ENCODE data around the gene MPZL1. TPM values are rescaled to one million over a fixed set of nuclear protein-coding genes. Genes with fewer than 3 reads are reported as not detected.

Gene MPZL1
- total RNA-seq, 2 experiments from 2014 or later, result 48.9 to 61.9 TPM

- no peak overlapping the region for H3K4me3 ChIP-seq (ENCODE audit: low read depth, low read length, poor library complexity, severe bottlenecking)
- POLR2A ChIA-PET, result interaction anchor here (0.6 to 1.1 kb wide), 3 partner anchors 9 to 112 kb away, joined by 3 to 7 read pairs (median 4); no protein-coding TSS in a partner anchor
- no TSS peak for BruUV-seq (replicated peaks)
- H4K20me1 ChIP-seq (ENCODE audit: insufficient read depth, low read length), result peaks cover 12% of the 10 kb centered on the region
- no peak overlapping the region for H3K27ac ChIP-seq (ENCODE audit: low read depth, low read length, poor library complexity, severe bottlenecking)
- no peak for DNase-seq (ENCODE audit: low spot score)
- TF ChIP-seq CTCF (conservative IDR thresholded peaks at IDR 0.05; ENCODE audit: low read length), result no peak
- no peak for TF ChIP-seq EZH2phosphoT487 (IDR thresholded peaks at IDR 0.05; ENCODE audit: borderline replicate concordance, low read depth, low read length)
- CTCF ChIA-PET (ENCODE audit: unreplicated experiment), result interaction anchor here (0.5 kb wide), 1 partner anchor 87 kb away, joined by 3 read pairs; no protein-coding TSS in a partner anchor
- no peak overlapping the region for H2AFZ ChIP-seq (ENCODE audit: low read length)
- H3K4me1 ChIP-seq (ENCODE audit: insufficient read depth, low read length, poor library complexity, severe bottlenecking), result peaks cover 45% of the 10 kb centered on the region
- no peaks in the 10 kb centered on the region for H3K9me2 ChIP-seq (ENCODE audit: insufficient read depth, low read length)
- no peaks in the 10 kb centered on the region for H3K9me3 ChIP-seq (ENCODE audit: low read length)
- no peaks in the 10 kb centered on the region for H3K79me2 ChIP-seq (ENCODE audit: insufficient read depth, low read depth, low read length)
- intact Hi-C loops (cut with micrococcal nuclease; ENCODE audit: unreplicated experiment), result no loop called here
- peaks cover 77% of the 10 kb centered on the region for H3K36me3 ChIP-seq (ENCODE audit: insufficient read depth, low read length)
- no peak overlapping the region for H3K4me2 ChIP-seq (ENCODE audit: low read length)
These were observed 16.5 kb upstream of the MPZL1 start for GRCh38 chr1:167705250-167705649.

GRCh38 chr1:167706363-167706762 is 15.4 kb upstream of the MPZL1 start:
- POLR2A ChIA-PET, result interaction anchor here (0.9 to 1.1 kb wide), 4 partner anchors 11 to 113 kb away, joined by 3 to 5 read pairs (median 4); no protein-coding TSS in a partner anchor
- no TSS peak for BruUV-seq (replicated peaks)
- no peak overlapping the region for H3K4me3 ChIP-seq (ENCODE audit: low read depth, low read length, poor library complexity, severe bottlenecking)

More at GRCh38 chr1:167706363-167706762, 15.4 kb upstream of the MPZL1 start:
- Histone ChIP-seq H4K20me1 (ENCODE audit: insufficient read depth, low read length) (peaks cover 12% of the 10 kb centered on the region), H3K27ac (ENCODE audit: low read depth, low read length, poor library complexity, severe bottlenecking) (no peak overlapping the region), H3K4me2 (ENCODE audit: low read length) (peak overlapping the region; percentile 49), H3K9me3 (ENCODE audit: low read length) (no peaks in the 10 kb centered on the region), H3K4me1 (ENCODE audit: insufficient read depth, low read length, poor library complexity, severe bottlenecking) (peaks cover 45% of the 10 kb centered on the region), H2AFZ (ENCODE audit: low read length) (no peak overlapping the region), H3K36me3 (ENCODE audit: insufficient read depth, low read length) (peaks cover 66% of the 10 kb centered on the region), H3K79me2 (ENCODE audit: insufficient read depth, low read depth, low read length) (no peaks in the 10 kb centered on the region), H3K9me2 (ENCODE audit: insufficient read depth, low read length) (no peaks in the 10 kb centered on the region)
- intact Hi-C loops (cut with micrococcal nuclease; ENCODE audit: unreplicated experiment), result no loop called here
- CTCF ChIA-PET (ENCODE audit: unreplicated experiment), result interaction anchor here (0.8 to 1.4 kb wide), 2 partner anchors 38 to 106 kb away, joined by 3 read pairs; no protein-coding TSS in a partner anchor
- no peak for DNase-seq (ENCODE audit: low spot score)
- TF ChIP-seq CTCF (conservative IDR thresholded peaks at IDR 0.05; ENCODE audit: low read length), result no peak
- no peak for TF ChIP-seq EZH2phosphoT487 (IDR thresholded peaks at IDR 0.05; ENCODE audit: borderline replicate concordance, low read depth, low read length)
